Esophagus squamous epithelium (tissue), 5 donors: ENCODE measurements around the gene WNT9A. TPM values are rescaled to one million over a fixed set of nuclear protein-coding genes. Genes with fewer than 3 reads are reported as not detected.

Experiments used
- DNase-seq: peaks from one replicate; lab custom pipeline; 2025; lab: John Stamatoyannopoulos, UW
- H3K27ac ChIP-seq, 4 donors: fragments of 200-600 bp; sonication (generic); one replicate each; pipeline ENCODE4 v1.5.1; 2016 to 2019; ENCODE audit warnings: mild to moderate bottlenecking in 1 of 4
- H3K27me3 ChIP-seq, 4 donors: fragments of 200-600 bp; sonication (generic); 1 replicate in 3 of 4; 2 replicates in 1 of 4; pipeline versions ENCODE4 v1.5.1 to v1.6.0; 2017 to 2021; ENCODE audit warnings: antibody characterized with exemption in 1 of 4
- H3K36me3 ChIP-seq, 3 donors: fragments of 200-600 bp; sonication (generic); one replicate each; pipeline ENCODE4 v1.5.1; 2016 to 2019
- H3K4me1 ChIP-seq, 3 donors: fragments of 200-600 bp; sonication (generic); one replicate each; pipeline ENCODE4 v1.5.1; 2017 to 2019
- H3K4me3 ChIP-seq, 4 donors: fragments of 200-600 bp; sonication (generic); 1 replicate in 3 of 4; 2 replicates in 1 of 4; pipeline ENCODE4 v1.5.1; 2016 to 2019; ENCODE audit warnings: mild to moderate bottlenecking in 2 of 4, moderate library complexity in 1 of 4
- H3K9me3 ChIP-seq, 3 donors: fragments of 200-600 bp; sonication (generic); one replicate each; pipeline ENCODE4 v1.5.1; 2016 to 2019
- POLR2A ChIP-seq, 4 donors: fragments of 450-650 bp; IDR thresholded peaks; one replicate each; pipeline ENCODE4 v1.6.1; 2017; ENCODE audit warnings: antibody characterized with exemption in 4 of 4, mild to moderate bottlenecking in 4 of 4, moderate library complexity in 3 of 4
- WGBS, 2 donors: methylation state at CpG; one replicate each; pipeline ENCODE4 v1.1.5; 2018; 5-methylcytosine and 5-hydroxymethylcytosine counted together
- intact Hi-C: fragments of 100-400 bp; cut with DNase I; formaldehyde crosslinking; loops from one replicate; pipeline ENCODE4 v1.15.0; 2022
- total RNA-seq, 4 donors: library from RNA; depleted of rRNA; stranded (reverse); fragments of >200 nt; gene quantifications; one replicate each; pipeline ENCODE4 v1.1.0, GENCODE V29; 2016
- TF ChIP-seq, protein P1 (sequence below), 6 experiments: fragments of 450-650 bp in 4 of 6; fragments of 200-600 bp in 2 of 6; sonication (generic) in 2 of 6; IDR thresholded peaks; one replicate each; pipeline ENCODE4 v1.5.1; 2016 to 2019; ENCODE audit warnings: antibody characterized with exemption in 6 of 6, mild to moderate bottlenecking in 4 of 6, moderate library complexity in 4 of 6
- donor health status: DM: yes; HTN: yes; CAD: no.

Gene WNT9A
- total RNA-seq, 4 donors from 2014 or later, result 1.7 to 5.9 (median 2.8) TPM

DNA sequence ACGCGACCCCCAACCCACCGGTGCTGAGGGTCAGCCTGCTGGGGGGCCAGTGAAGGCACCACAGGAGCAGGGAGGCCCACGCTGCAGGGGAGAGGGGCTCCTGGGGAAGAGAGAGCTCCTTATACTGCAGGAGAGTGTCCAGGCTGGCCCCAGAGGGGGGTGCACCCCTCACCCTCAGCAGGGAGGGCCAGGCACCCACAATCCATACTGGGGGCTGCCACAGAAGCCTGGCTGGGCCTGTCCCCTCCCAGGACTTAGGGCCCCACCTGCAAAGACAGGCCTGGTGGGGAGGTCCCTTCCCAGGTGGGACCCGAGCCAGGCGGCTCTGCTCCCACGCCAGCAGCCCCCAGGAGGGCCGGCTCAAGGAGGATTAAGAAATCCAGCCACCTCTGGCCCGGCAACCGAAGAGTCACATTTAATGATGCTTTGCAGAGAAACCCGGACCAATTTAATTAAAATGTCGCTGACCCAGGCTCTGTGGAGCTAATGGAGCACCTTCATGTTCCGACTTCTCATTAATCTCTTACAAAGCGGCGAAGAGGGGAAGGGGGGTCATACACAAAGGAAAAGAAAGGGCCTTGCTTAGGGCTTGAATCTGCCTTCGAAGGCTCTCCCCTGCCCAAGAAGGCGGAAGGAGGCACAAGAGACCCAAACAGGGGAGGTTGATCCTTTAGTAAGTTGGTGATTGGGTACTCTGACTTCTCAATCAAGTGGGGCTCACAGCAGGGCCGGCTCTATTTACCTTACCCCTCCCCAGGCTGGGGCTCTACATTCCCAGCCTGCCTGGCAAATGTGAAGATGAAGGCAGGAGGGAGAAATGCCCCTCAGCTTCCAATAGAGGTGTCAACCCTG, 25.0 kb downstream of the WNT9A start:
- no peaks in the 10 kb centered on the region for H3K9me3 ChIP-seq
- no peak overlapping the region for H3K27ac ChIP-seq
- intact Hi-C loops, result no loop called here
- no peak for DNase-seq
- H3K4me3 ChIP-seq, result no peak overlapping the region
- WGBS, 2 donors, result 76% methylated on average over 6 to 9 of the region's 18 CpGs
- H3K27me3 ChIP-seq, result no peaks in the 10 kb centered on the region
- peaks cover 0 to 56% (median 11%) of the 10 kb centered on the region in 3 donors for H3K36me3 ChIP-seq
- TF ChIP-seq, protein P1, sequence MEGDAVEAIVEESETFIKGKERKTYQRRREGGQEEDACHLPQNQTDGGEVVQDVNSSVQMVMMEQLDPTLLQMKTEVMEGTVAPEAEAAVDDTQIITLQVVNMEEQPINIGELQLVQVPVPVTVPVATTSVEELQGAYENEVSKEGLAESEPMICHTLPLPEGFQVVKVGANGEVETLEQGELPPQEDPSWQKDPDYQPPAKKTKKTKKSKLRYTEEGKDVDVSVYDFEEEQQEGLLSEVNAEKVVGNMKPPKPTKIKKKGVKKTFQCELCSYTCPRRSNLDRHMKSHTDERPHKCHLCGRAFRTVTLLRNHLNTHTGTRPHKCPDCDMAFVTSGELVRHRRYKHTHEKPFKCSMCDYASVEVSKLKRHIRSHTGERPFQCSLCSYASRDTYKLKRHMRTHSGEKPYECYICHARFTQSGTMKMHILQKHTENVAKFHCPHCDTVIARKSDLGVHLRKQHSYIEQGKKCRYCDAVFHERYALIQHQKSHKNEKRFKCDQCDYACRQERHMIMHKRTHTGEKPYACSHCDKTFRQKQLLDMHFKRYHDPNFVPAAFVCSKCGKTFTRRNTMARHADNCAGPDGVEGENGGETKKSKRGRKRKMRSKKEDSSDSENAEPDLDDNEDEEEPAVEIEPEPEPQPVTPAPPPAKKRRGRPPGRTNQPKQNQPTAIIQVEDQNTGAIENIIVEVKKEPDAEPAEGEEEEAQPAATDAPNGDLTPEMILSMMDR (IDR thresholded peaks at IDR 0.05), result no peak
- TF ChIP-seq POLR2A (IDR thresholded peaks at IDR 0.05), result no peak
- peaks cover 2 to 21% (median 14%) of the 10 kb centered on the region in 3 donors for H3K4me1 ChIP-seq

DNA sequence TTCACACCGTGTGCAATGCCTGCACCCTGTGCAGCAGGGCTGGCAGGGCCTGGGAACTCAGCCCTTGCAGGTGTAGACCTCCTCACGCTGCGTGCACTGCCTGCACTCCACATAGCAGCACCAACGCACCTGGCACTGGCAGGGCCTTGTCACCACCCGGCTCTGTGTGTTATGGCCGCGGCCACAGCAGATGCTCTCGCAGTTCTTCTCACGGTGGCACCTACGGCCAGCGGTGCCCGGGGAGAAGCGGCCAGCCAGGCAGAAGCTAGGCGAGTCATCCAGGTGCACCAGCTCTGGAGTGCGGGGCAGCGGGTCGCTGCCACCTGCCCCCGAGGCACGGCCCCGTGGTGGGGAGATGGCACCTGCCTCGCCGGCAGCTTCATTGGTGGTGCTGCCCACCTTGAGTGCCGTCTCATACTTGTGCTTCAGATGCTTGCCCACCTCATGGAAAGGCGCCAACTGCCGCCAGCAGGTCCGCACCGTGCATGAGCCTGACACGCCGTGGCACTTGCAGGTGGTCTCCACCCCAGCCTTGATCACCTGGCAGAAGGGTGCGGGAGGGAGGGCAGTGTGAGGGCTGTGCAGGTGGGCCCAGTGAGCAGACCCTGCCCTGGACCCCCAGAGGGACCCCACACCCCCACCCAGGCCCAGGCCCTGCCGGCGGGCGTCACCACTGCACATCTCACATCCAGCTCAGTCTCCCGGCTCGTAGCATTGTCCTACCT, 26.1 kb downstream of the WNT9A start:
- H3K9me3 ChIP-seq, result no peaks in the 10 kb centered on the region
- H3K4me3 ChIP-seq, result no peak overlapping the region
- WGBS, 2 donors, result 95% methylated on average over 10 of the region's 35 CpGs; no CpG with 5 or more reads in 1 of the 2 donors
- H3K4me1 ChIP-seq, result peaks cover 2 to 19% (median 14%) of the 10 kb centered on the region in 3 donors
- no peaks in the 10 kb centered on the region for H3K27me3 ChIP-seq
- no peak for TF ChIP-seq POLR2A (IDR thresholded peaks at IDR 0.05)
- TF ChIP-seq, protein P1 (IDR thresholded peaks at IDR 0.05), result no peak
- DNase-seq, result no peak
- H3K36me3 ChIP-seq, result peaks cover 0 to 56% (median 11%) of the 10 kb centered on the region in 3 donors
- no peak overlapping the region for H3K27ac ChIP-seq
- intact Hi-C loops, result no loop called here

GRCh38 chr1:227920896-227921295, 26.8 kb downstream of the WNT9A start:
- no peak for TF ChIP-seq POLR2A (IDR thresholded peaks at IDR 0.05)
- TF ChIP-seq, protein P1 (IDR thresholded peaks at IDR 0.05), result no peak
- no peaks in the 10 kb centered on the region for H3K27me3 ChIP-seq
- H3K4me1 ChIP-seq, result peaks cover 3 to 24% (median 15%) of the 10 kb centered on the region in 3 donors
- H3K4me3 ChIP-seq, result no peak overlapping the region
- H3K36me3 ChIP-seq, result peaks cover 0 to 56% (median 11%) of the 10 kb centered on the region in 3 donors
- 78% methylated on average over 4 of the region's 8 CpGs; no CpG with 5 or more reads in 1 of the 2 donors for WGBS, 2 donors
- no peak for DNase-seq
- intact Hi-C loops, result no loop called here
- no peak overlapping the region for H3K27ac ChIP-seq
- H3K9me3 ChIP-seq, result no peaks in the 10 kb centered on the region

- Histone ChIP-seq H3K36me3 (peaks cover 0 to 56% (median 11%) of the 10 kb centered on the region in 3 donors), H3K4me3 (no peak overlapping the region), H3K4me1 (peaks cover 5 to 24% (median 15%) of the 10 kb centered on the region in 3 donors), H3K27me3 (no peaks in the 10 kb centered on the region), H3K27ac (no peak overlapping the region), H3K9me3 (no peaks in the 10 kb centered on the region)
- DNase-seq, result no peak
- intact Hi-C loops, result no loop called here
- 92 to 93% methylated on average over 6 to 7 of the region's 11 CpGs for WGBS, 2 donors
- no peak for TF ChIP-seq POLR2A (IDR thresholded peaks at IDR 0.05)
- TF ChIP-seq, protein P1 (IDR thresholded peaks at IDR 0.05), result no peak
Observed at GRCh38 chr1:227920426-227920825, 27.3 kb downstream of the WNT9A start.
